HCT116 (cell line): Measurements from ENCODE around the gene IQCN. TPM values are rescaled to one million over a fixed set of nuclear protein-coding genes. Genes with fewer than 3 reads are reported as not detected.

ENCODE experiments used
- ATAC-seq: fragments of 200-7000 bp; cut with Tn5 transposase; 2 replicates; pipeline ENCODE4 v1.9.1; 2020; ENCODE audit warnings: mild to moderate bottlenecking, moderate library complexity
- BruUV-seq: library from RNA; stranded (reverse); fragments of 400-500 nt; replicated peaks from 2 replicates; lab custom pipeline; 2021; lab: Mats Ljungman, UMichigan
- CTCF ChIA-PET: fragments of 300-600 bp; sonication (Branson Sonifier 250); formaldehyde crosslinking; loops from one replicate; lab custom pipeline; 2021; ENCODE audit warnings: antibody characterized with exemption; lab: Charles Lee
- POLR2A ChIA-PET: fragments of 300-600, 350-600 bp; sonication (Branson Sonifier 250); formaldehyde crosslinking; loops from one replicate; lab custom pipeline; 2021; ENCODE audit warnings: antibody characterized with exemption; lab: Charles Lee
- RAD21 ChIA-PET, 2 experiments: fragments of 300-600 bp; sonication (Branson Sonifier 250); formaldehyde crosslinking; loops; one replicate each; lab custom pipeline; 2023; ENCODE audit warnings: low total read pairs in 2 of 2; ENCODE audit not compliant: uncharacterized antibody in 2 of 2, unreplicated experiment in 2 of 2, low non-redundant PET in 1 of 2; lab: Charles Lee
- DNase-seq: peaks from one replicate; pipeline ENCODE4 v3.0.0-alpha.2; 2010; ENCODE audit warnings: low read depth, low spot score
- H2AFZ ChIP-seq: fragments of 200-600 bp; shearing (Covaris generic), sonication (generic); 2 replicates; pipeline ENCODE4 v1.6.1; 2017; ENCODE audit warnings: low read depth, mixed run types, mixed read lengths, antibody characterized with exemption, low read length; ENCODE audit not compliant: poor library complexity, severe bottlenecking
- H3K27ac ChIP-seq: 2 replicates; pipeline ENCODE4 v1.5.1; 2012; ENCODE audit warnings: low read depth, low read length
- H3K27me3 ChIP-seq: fragments of 200-600 bp; sonication (generic); 2 replicates; pipeline ENCODE4 v1.6.1; 2016; ENCODE audit warnings: mixed run types, low read length, mixed read lengths; ENCODE audit not compliant: insufficient read depth
- H3K36me3 ChIP-seq, 2 experiments: fragments of 200-500 bp in 1 of 2; fragments of 200-600 bp in 1 of 2; sonication (Bioruptor generic) in 1 of 2; sonication (generic) in 1 of 2; 2 replicates each; pipeline versions ENCODE4 v1.5.1 to v1.6.1; 2014 to 2016; ENCODE audit warnings: low read length in 2 of 2, inconsistent platforms in 1 of 2, mixed read lengths in 1 of 2, mixed run types in 1 of 2; ENCODE audit not compliant: insufficient read depth in 2 of 2, control insufficient read depth in 1 of 2
- H3K4me1 ChIP-seq, 2 experiments: fragments of 200-600 bp in 1 of 2; sonication (generic) in 1 of 2; 2 replicates each; pipeline versions ENCODE4 v1.5.1 to v1.6.1; 2012 to 2017; ENCODE audit warnings: low read length in 2 of 2, inconsistent platforms in 1 of 2, mild to moderate bottlenecking in 1 of 2, mixed read lengths in 1 of 2, mixed run types in 1 of 2, moderate library complexity in 1 of 2; ENCODE audit not compliant: insufficient read depth in 2 of 2, control insufficient read depth in 1 of 2
- H3K4me2 ChIP-seq: fragments of 200-600 bp; sonication (generic); 2 replicates; pipeline ENCODE4 v1.6.1; 2017; ENCODE audit warnings: mixed run types, low read length, mixed read lengths
- H3K4me3 ChIP-seq, 2 experiments: fragments of 200-600 bp in 1 of 2; sonication (generic) in 1 of 2; replicated peaks in 1 of 2; 2 replicates each; pipeline ENCODE4 v1.5.1; 2011 to 2016; ENCODE audit warnings: low read length in 2 of 2, control low read depth in 1 of 2, low read depth in 1 of 2, mild to moderate bottlenecking in 1 of 2, mixed read lengths in 1 of 2, mixed run types in 1 of 2
- H3K79me2 ChIP-seq: fragments of 200-600 bp; sonication (generic); 2 replicates; pipeline ENCODE4 v1.6.1; 2017; ENCODE audit warnings: mild to moderate bottlenecking, mixed run types, low read length, moderate library complexity, mixed read lengths; ENCODE audit not compliant: insufficient read depth
- H3K9ac ChIP-seq: fragments of 200-600 bp; sonication (generic); 2 replicates; pipeline ENCODE4 v1.6.1; 2016; ENCODE audit warnings: low read length, mixed read lengths
- H3K9me2 ChIP-seq: fragments of 200-600 bp; sonication (generic), shearing (Covaris generic); 2 replicates; pipeline ENCODE4 v1.6.1; 2017; ENCODE audit warnings: mixed run types, mild to moderate bottlenecking, moderate library complexity; ENCODE audit not compliant: insufficient read depth
- H3K9me3 ChIP-seq, 2 experiments: fragments of 200-500 bp in 1 of 2; fragments of 200-600 bp in 1 of 2; sonication (Bioruptor generic) in 1 of 2; sonication (generic) in 1 of 2; 2 replicates each; pipeline ENCODE4 v1.6.1; 2014 to 2017; ENCODE audit warnings: low read length in 2 of 2, mixed read lengths in 2 of 2, inconsistent platforms in 1 of 2, low read depth in 1 of 2, mild to moderate bottlenecking in 1 of 2, mixed run types in 1 of 2, moderate library complexity in 1 of 2; ENCODE audit not compliant: control insufficient read depth in 1 of 2, insufficient read depth in 1 of 2
- H4K20me1 ChIP-seq: fragments of 200-600 bp; sonication (generic), shearing (Covaris generic); 2 replicates; pipeline ENCODE4 v1.6.1; 2017; ENCODE audit warnings: mixed run types, mild to moderate bottlenecking, moderate library complexity; ENCODE audit not compliant: insufficient read depth
- ATF3 ChIP-seq: IDR thresholded peaks from 2 replicates; pipeline ENCODE4 v1.6.1; 2012
- CBX3 ChIP-seq: IDR thresholded peaks from 2 replicates; pipeline ENCODE4 v1.6.1; 2012; ENCODE audit warnings: low read depth
- CEBPB ChIP-seq: IDR thresholded peaks from 2 replicates; pipeline ENCODE4 v1.6.1; 2012; ENCODE audit warnings: low read depth
- CTCF ChIP-seq, 3 experiments: fragments of 200-600 bp in 1 of 3; sonication (generic) in 1 of 3; IDR thresholded peaks in 2 of 3; conservative IDR thresholded peaks in 1 of 3; 2 replicates each; pipeline ENCODE4 v1.5.1; 2012 to 2017; ENCODE audit warnings: low read depth in 2 of 3, low read length in 2 of 3, antibody characterized with exemption in 1 of 3, borderline replicate concordance in 1 of 3, control low read depth in 1 of 3, mild to moderate bottlenecking in 1 of 3, mixed read lengths in 1 of 3, mixed run types in 1 of 3, moderate library complexity in 1 of 3; ENCODE audit not compliant: insufficient read depth in 1 of 3
- EGR1 ChIP-seq: IDR thresholded peaks from 2 replicates; pipeline ENCODE4 v1.6.1; 2012; ENCODE audit warnings: low read depth
- ELF1 ChIP-seq: IDR thresholded peaks from 2 replicates; pipeline ENCODE4 v1.6.1; 2012; ENCODE audit warnings: low read depth, borderline replicate concordance
- EZH2 ChIP-seq: fragments of 200-600 bp; sonication (generic); IDR thresholded peaks from 2 replicates; pipeline ENCODE4 v1.6.1; 2017; ENCODE audit warnings: antibody characterized with exemption, mixed run types
- EZH2phosphoT487 ChIP-seq: fragments of 200-600 bp; IDR thresholded peaks from 2 replicates; pipeline ENCODE4 v1.6.1; 2018; ENCODE audit warnings: antibody characterized with exemption, borderline replicate concordance
- JUND ChIP-seq: IDR thresholded peaks from 2 replicates; pipeline ENCODE4 v1.6.1; 2012
- MAX ChIP-seq: IDR thresholded peaks from 2 replicates; pipeline ENCODE4 v1.6.1; 2012
- POLR2AphosphoS5 ChIP-seq: IDR thresholded peaks from 2 replicates; pipeline ENCODE4 v1.6.1; 2011; ENCODE audit warnings: mild to moderate bottlenecking, low read depth, low read length, moderate library complexity
- RAD21 ChIP-seq: IDR thresholded peaks from 2 replicates; pipeline ENCODE4 v1.6.1; 2012; ENCODE audit warnings: low read depth, mild to moderate bottlenecking
- REST ChIP-seq: IDR thresholded peaks from 2 replicates; pipeline ENCODE4 v1.6.1; 2012; ENCODE audit warnings: low read depth
- SIN3A ChIP-seq: IDR thresholded peaks from 2 replicates; pipeline ENCODE4 v1.6.1; 2012; ENCODE audit warnings: low read depth
- SP1 ChIP-seq: IDR thresholded peaks from 2 replicates; pipeline ENCODE4 v1.6.1; 2012; ENCODE audit warnings: low read depth
- SRF ChIP-seq: IDR thresholded peaks from 2 replicates; pipeline ENCODE4 v1.6.1; 2012; ENCODE audit warnings: low read depth
- TCF7L2 ChIP-seq: IDR thresholded peaks from 2 replicates; pipeline ENCODE4 v1.7.0; 2011; ENCODE audit warnings: borderline replicate concordance, inconsistent platforms; ENCODE audit not compliant: insufficient read depth, insufficient read length; ENCODE audit errors: extremely low read depth
- YY1 ChIP-seq: IDR thresholded peaks from 2 replicates; pipeline ENCODE4 v1.6.1; 2011; ENCODE audit warnings: low read length, low read depth, moderate library complexity, mild to moderate bottlenecking; ENCODE audit not compliant: insufficient replicate concordance; ENCODE audit errors: extremely low read depth
- ZFX ChIP-seq: fragments of 450-650 bp; IDR thresholded peaks from 2 replicates; pipeline ENCODE4 v1.6.1; 2017
- ZNF274 ChIP-seq: fragments of 200-500 bp; sonication (Bioruptor generic); IDR thresholded peaks from 2 replicates; pipeline ENCODE4 v1.6.1; 2014; ENCODE audit warnings: mild to moderate bottlenecking, low read depth, low read length, inconsistent platforms
- intact Hi-C: fragments of 100-400 bp; cut with micrococcal nuclease; formaldehyde crosslinking; loops from 2 replicates; pipeline ENCODE4 v1.10.0; 2022
- total RNA-seq: library from RNA; stranded (reverse); gene quantifications from one replicate; pipeline ENCODE4 v1.2.1, GENCODE V29; 2021; ENCODE audit not compliant: unreplicated experiment

Gene IQCN
- total RNA-seq, 1 experiment from 2014 or later = 4.8 TPM

GRCh38 chr19:18312092-18312534, 37.9 kb upstream of the IQCN start:
- Histone ChIP-seq H3K9me2 (no peaks in the 10 kb centered on the region), H3K79me2 (peaks cover 48% of the 10 kb centered on the region), H4K20me1 (no peaks in the 10 kb centered on the region), H3K27ac (peak overlapping the region; percentile 26; the same call in 1 of the 2 replicates), H3K9me3 (no peaks in the 10 kb centered on the region), H3K9ac (no peak overlapping the region), H3K36me3 (peaks cover 15 to 58% of the 10 kb centered on the region in 2 experiments), H3K4me1 (no peaks in the 10 kb centered on the region), H3K4me3 (no peak overlapping the region), H2AFZ (no peak overlapping the region), H3K27me3 (no peaks in the 10 kb centered on the region), H3K4me2 (no peak overlapping the region)
- ATAC-seq (no peak), DNase-seq (no peak)
- CTCF ChIA-PET = no interaction called here
- POLR2A ChIA-PET = no interaction called here
- intact Hi-C loops = no loop called here
- RAD21 ChIA-PET = interaction anchor here in 1 of 2 experiments (0.6 kb wide), 1 partner anchor 12 kb away, joined by 3 read pairs; no protein-coding TSS in a partner anchor
- TF ChIP-seq CTCF (IDR thresholded peaks at IDR 0.05 in 2 of 3, conservative IDR thresholded peaks at IDR 0.05 in 1 of 3; ENCODE audit: borderline replicate concordance in 1 of 3, insufficient read depth in 1 of 3, low read depth in 2 of 3, low read length in 2 of 3) (no peak), ELF1 (no peak), ATF3 (no peak), SIN3A (no peak), EZH2 (no peak), RAD21 (no peak), REST (no peak), YY1 (no peak), MAX (no peak), CEBPB (no peak), SP1 (no peak), ZNF274 (no peak), CBX3 (no peak), TCF7L2 (no peak), POLR2AphosphoS5 (no peak), JUND (no peak), EGR1 (no peak), EZH2phosphoT487 (no peak), SRF (no peak), ZFX (no peak)
- BruUV-seq = no TSS peak
